Breast epithelium (tissue), 4 donors: ENCODE measurements around the gene NOSTRIN. TPM values are rescaled to one million over a fixed set of nuclear protein-coding genes. Genes with fewer than 3 reads are reported as not detected.
"Not testable (repeated sequence)": the region's sequence is repeated elsewhere in the genome, so short reads cannot be mapped to it uniquely, and the experiment has no call there.

Experiments
- DNase-seq, 2 donors: peaks; one replicate each; pipeline ENCODE4 v3.0.0-alpha.2; 2019; ENCODE audit warnings: low spot score in 2 of 2
- H3K27ac ChIP-seq, 2 donors: fragments of 200-600 bp; sonication (generic) in 1 of 2; one replicate each; pipeline ENCODE4 v1.5.1; 2016 to 2019; ENCODE audit warnings: mild to moderate bottlenecking in 1 of 2
- H3K27me3 ChIP-seq, 2 donors: fragments of 200-600 bp; sonication (generic) in 1 of 2; one replicate each; pipeline versions ENCODE4 v1.5.1 to v1.6.0; 2017 to 2019; ENCODE audit warnings: control low read depth in 1 of 2, mild to moderate bottlenecking in 1 of 2
- H3K36me3 ChIP-seq: fragments of 200-600 bp; one replicate; pipeline ENCODE4 v1.5.1; 2019
- H3K4me1 ChIP-seq, 2 donors: fragments of 200-600 bp; sonication (generic); one replicate each; pipeline ENCODE4 v1.5.1; 2016 to 2019; ENCODE audit warnings: control low read depth in 1 of 2
- H3K4me3 ChIP-seq, 3 donors: fragments of 200-600 bp; sonication (generic); 1 replicate in 2 of 3; 2 replicates in 1 of 3; pipeline ENCODE4 v1.5.1; 2016 to 2019; ENCODE audit warnings: mild to moderate bottlenecking in 3 of 3, moderate library complexity in 2 of 3
- H3K9me3 ChIP-seq, 2 donors: fragments of 200-600 bp; sonication (generic) in 1 of 2; one replicate each; pipeline ENCODE4 v1.5.1; 2016 to 2019; ENCODE audit warnings: control low read depth in 1 of 2
- CTCF ChIP-seq, 3 donors: fragments of 450-650 bp; IDR thresholded peaks; one replicate each; pipeline ENCODE4 v1.5.1; 2016 to 2017; ENCODE audit warnings: antibody characterized with exemption in 3 of 3, mild to moderate bottlenecking in 3 of 3, moderate library complexity in 3 of 3
- POLR2A ChIP-seq: fragments of 450-650 bp; IDR thresholded peaks from one replicate; pipeline ENCODE4 v1.6.1; 2016; ENCODE audit warnings: antibody characterized with exemption, mild to moderate bottlenecking, moderate library complexity
- POLR2AphosphoS5 ChIP-seq, 3 donors: sonication (generic); formaldehyde crosslinking; IDR thresholded peaks; one replicate each; pipeline ENCODE4 v1.6.1; 2017; ENCODE audit warnings: antibody characterized with exemption in 3 of 3
- intact Hi-C: fragments of 100-400 bp; cut with DNase I; formaldehyde crosslinking; loops from one replicate; pipeline ENCODE4 v1.15.1; 2023; ENCODE audit warnings: low total_unique reads
- total RNA-seq, 3 donors: library from RNA; depleted of rRNA; stranded (reverse); fragments of >200 nt; gene quantifications; one replicate each; pipeline ENCODE4 v1.1.0, GENCODE V29; 2016

The NOSTRIN gene
- total RNA-seq, 3 donors from 2014 or later: 35.0 to 73.7 (median 35.9) TPM

- no peak overlapping the region for H3K27ac ChIP-seq
- no peaks in the 10 kb centered on the region for H3K36me3 ChIP-seq
- TF ChIP-seq POLR2AphosphoS5 (IDR thresholded peaks at IDR 0.05) (no peak), CTCF (IDR thresholded peaks at IDR 0.05) (no peak), POLR2A (no peak)
- no peak for DNase-seq
- H3K4me3 ChIP-seq: no peak overlapping the region
- intact Hi-C loops: no loop called here
- no peaks in the 10 kb centered on the region for H3K9me3 ChIP-seq
- no peaks in the 10 kb centered on the region for H3K4me1 ChIP-seq
- no peaks in the 10 kb centered on the region for H3K27me3 ChIP-seq
Observed at GRCh38 chr2:168854651-168855050, 52.2 kb downstream of the NOSTRIN start.

GRCh38 chr2:168855601-168856000 lies 53.2 kb downstream of the NOSTRIN start:
- Histone ChIP-seq H3K27ac (no peak overlapping the region), H3K36me3 (no peaks in the 10 kb centered on the region), H3K4me1 (no peaks in the 10 kb centered on the region), H3K9me3 (no peaks in the 10 kb centered on the region), H3K4me3 (no peak overlapping the region), H3K27me3 (no peaks in the 10 kb centered on the region)
- TF ChIP-seq POLR2A (no peak), CTCF (IDR thresholded peaks at IDR 0.05) (no peak), POLR2AphosphoS5 (IDR thresholded peaks at IDR 0.05) (no peak)
- intact Hi-C loops: no loop called here
- no peak for DNase-seq

GRCh38 chr2:168858146-168858545 lies 55.7 kb downstream of the NOSTRIN start:
- H3K9me3 ChIP-seq: no peaks in the 10 kb centered on the region
- no peak overlapping the region for H3K4me3 ChIP-seq
- intact Hi-C loops: no loop called here
- no peaks in the 10 kb centered on the region for H3K27me3 ChIP-seq
- no peak for DNase-seq
- TF ChIP-seq CTCF (IDR thresholded peaks at IDR 0.05) (no peak), POLR2A (no peak), POLR2AphosphoS5 (IDR thresholded peaks at IDR 0.05) (no peak)
- H3K36me3 ChIP-seq: no peaks in the 10 kb centered on the region
- H3K4me1 ChIP-seq: no peaks in the 10 kb centered on the region
- H3K27ac ChIP-seq: no peak overlapping the region

GRCh38 chr2:168867164-168867563 lies 64.7 kb downstream of the NOSTRIN start:
- H3K4me1 ChIP-seq, H3K4me3 ChIP-seq, DNase-seq, H3K9me3 ChIP-seq, H3K36me3 ChIP-seq, intact Hi-C loops, H3K27ac ChIP-seq, H3K27me3 ChIP-seq: not testable (repeated sequence)

- H3K9me3 ChIP-seq, H3K4me1 ChIP-seq, H3K36me3 ChIP-seq, intact Hi-C loops, H3K27ac ChIP-seq, DNase-seq, H3K27me3 ChIP-seq, H3K4me3 ChIP-seq: not testable (repeated sequence)
Observed at GRCh38 chr2:168870369-168870768, 67.9 kb downstream of the NOSTRIN start.

- H3K9me3 ChIP-seq, H3K36me3 ChIP-seq, H3K4me1 ChIP-seq, intact Hi-C loops, DNase-seq, H3K27ac ChIP-seq, H3K4me3 ChIP-seq, H3K27me3 ChIP-seq: not testable (repeated sequence)
Observed at GRCh38 chr2:168870824-168871223, 68.4 kb downstream of the NOSTRIN start.

- no peak for DNase-seq
- Histone ChIP-seq H3K27me3 (no peaks in the 10 kb centered on the region), H3K27ac (no peak overlapping the region), H3K36me3 (no peaks in the 10 kb centered on the region), H3K4me1 (no peaks in the 10 kb centered on the region), H3K4me3 (no peak overlapping the region), H3K9me3 (no peaks in the 10 kb centered on the region)
- TF ChIP-seq CTCF (IDR thresholded peaks at IDR 0.05): no peak
- no peak for TF ChIP-seq POLR2A
- TF ChIP-seq POLR2AphosphoS5 (IDR thresholded peaks at IDR 0.05): no peak
- intact Hi-C loops: no loop called here
Observed at GRCh38 chr2:168874368-168875054, 72.1 kb downstream of the NOSTRIN start.

- H3K9me3 ChIP-seq, H3K27me3 ChIP-seq, intact Hi-C loops, DNase-seq, H3K36me3 ChIP-seq, H3K4me3 ChIP-seq, H3K27ac ChIP-seq, H3K4me1 ChIP-seq: not testable (repeated sequence)
Observed at GRCh38 chr2:168882163-168882562, 79.7 kb downstream of the NOSTRIN start.
